ENCODE data around the gene SLC9A7. TPM values are rescaled to one million over a fixed set of nuclear protein-coding genes. Genes with fewer than 3 reads are reported as not detected.

Gene SLC9A7
- total RNA-seq, 1 donor from 2014 or later, result 3.5 TPM

DNA sequence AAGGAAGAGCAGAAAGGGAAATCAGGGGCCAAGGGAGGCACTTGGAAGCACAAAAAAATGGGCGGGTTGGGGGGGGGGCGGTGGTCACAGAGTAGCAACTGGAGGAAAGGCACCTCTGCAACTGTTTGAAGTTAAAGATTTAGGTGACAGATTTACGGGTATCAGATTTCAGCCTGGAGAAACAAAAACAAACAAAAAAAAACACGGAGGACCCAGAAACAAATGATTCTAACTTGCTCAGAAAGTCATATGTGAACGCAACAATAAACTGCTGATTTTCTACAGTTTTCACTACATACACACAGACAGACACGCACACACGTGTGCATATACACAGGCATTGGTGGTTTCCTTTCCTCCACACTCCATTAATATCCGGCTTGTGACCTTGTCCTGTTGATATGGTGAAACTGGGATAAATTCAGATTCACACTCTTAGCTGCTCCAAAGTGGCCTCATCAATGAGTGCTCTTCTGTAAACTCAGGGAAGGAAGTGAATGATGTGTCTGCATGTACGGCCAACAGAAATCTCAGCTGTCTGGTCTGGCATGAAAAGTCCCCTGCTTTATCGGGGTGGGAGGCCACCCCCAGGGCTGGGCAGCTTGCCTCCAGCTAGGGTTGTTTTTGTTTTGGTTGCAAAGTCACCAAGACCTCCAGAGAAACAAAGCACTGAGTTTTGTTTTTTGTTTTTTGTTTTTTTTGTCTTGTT lies 131.1 kb downstream of the SLC9A7 start:
- Histone ChIP-seq H3K79me2 (ENCODE audit: low read depth) (no peaks in the 10 kb centered on the region), H3K9ac (no peak overlapping the region), H2AFZ (replicated peaks) (no peak overlapping the region), H3K4me3 (no peak overlapping the region), H3K9me3 (ENCODE audit: low read depth) (no peaks in the 10 kb centered on the region), H3K27ac (no peak overlapping the region), H4K20me1 (ENCODE audit: low read depth) (no peaks in the 10 kb centered on the region), H3F3A (ENCODE audit: low read depth) (no peaks in the 10 kb centered on the region), H3K27me3 (no peaks in the 10 kb centered on the region), H3K36me3 (no peaks in the 10 kb centered on the region), H3K4me1 (peaks cover 8% of the 10 kb centered on the region), H3K4me2 (no peak overlapping the region)
- no peak for DNase-seq (ENCODE audit: low spot score)
- TF ChIP-seq EZH2phosphoT487 (IDR thresholded peaks at IDR 0.05) (no peak), CTCF (IDR thresholded peaks at IDR 0.05) (no peak), EZH2 (IDR thresholded peaks at IDR 0.05) (no peak)
- H3K27ac Mint-ChIP-seq, result no peak overlapping the region
- H3K4me1 Mint-ChIP-seq, result peaks cover 2% of the 10 kb centered on the region
- peaks cover 8% of the 10 kb centered on the region for H3K9me3 Mint-ChIP-seq
- H3K27me3 Mint-ChIP-seq (ENCODE audit: insufficient read depth, low read depth), result peaks cover 6% of the 10 kb centered on the region
- H3K4me3 Mint-ChIP-seq, result no peak overlapping the region
- no peaks in the 10 kb centered on the region for H3K36me3 Mint-ChIP-seq

DNA sequence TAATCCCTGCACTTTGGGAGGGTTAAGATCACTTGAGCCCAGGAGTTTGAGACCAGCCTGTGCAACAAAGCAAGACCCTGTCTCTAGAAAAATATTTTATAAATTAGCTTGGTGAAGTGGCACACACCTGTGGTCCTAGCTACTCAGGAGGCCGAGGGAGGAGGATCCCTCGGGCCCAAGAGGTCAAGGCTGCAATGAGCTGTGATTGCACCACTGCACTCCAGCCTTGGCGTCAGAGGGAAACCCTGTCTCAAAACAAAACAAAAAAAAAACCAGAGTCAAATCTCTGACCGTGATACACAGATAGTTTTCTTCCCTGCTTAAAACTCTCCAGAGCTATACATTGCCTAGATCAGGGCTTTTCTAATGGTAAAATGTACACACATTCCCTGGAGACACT lies 131.9 kb downstream of the SLC9A7 start:
- Mint-ChIP-seq H3K36me3 (no peaks in the 10 kb centered on the region), H3K9me3 (peaks cover 4% of the 10 kb centered on the region), H3K27me3 (ENCODE audit: insufficient read depth, low read depth) (peaks cover 4% of the 10 kb centered on the region), H3K4me3 (no peak overlapping the region), H3K4me1 (peaks cover 2% of the 10 kb centered on the region), H3K27ac (no peak overlapping the region)
- H3K27me3 ChIP-seq, result no peaks in the 10 kb centered on the region
- no peak overlapping the region for H3K4me3 ChIP-seq
- H3K79me2 ChIP-seq (ENCODE audit: low read depth), result no peaks in the 10 kb centered on the region
- DNase-seq (ENCODE audit: low spot score), result no peak
- H3K9me3 ChIP-seq (ENCODE audit: low read depth), result no peaks in the 10 kb centered on the region
- no peak overlapping the region for H3K9ac ChIP-seq
- no peaks in the 10 kb centered on the region for H3F3A ChIP-seq (ENCODE audit: low read depth)
- H3K4me2 ChIP-seq, result no peak overlapping the region
- H3K4me1 ChIP-seq, result peaks cover 8% of the 10 kb centered on the region
- H4K20me1 ChIP-seq (ENCODE audit: low read depth), result no peaks in the 10 kb centered on the region
- no peak overlapping the region for H2AFZ ChIP-seq (replicated peaks)
- no peaks in the 10 kb centered on the region for H3K36me3 ChIP-seq
- TF ChIP-seq EZH2 (IDR thresholded peaks at IDR 0.05), result no peak
- TF ChIP-seq CTCF (IDR thresholded peaks at IDR 0.05), result no peak
- no peak for TF ChIP-seq EZH2phosphoT487 (IDR thresholded peaks at IDR 0.05)
- no peak overlapping the region for H3K27ac ChIP-seq

DNA sequence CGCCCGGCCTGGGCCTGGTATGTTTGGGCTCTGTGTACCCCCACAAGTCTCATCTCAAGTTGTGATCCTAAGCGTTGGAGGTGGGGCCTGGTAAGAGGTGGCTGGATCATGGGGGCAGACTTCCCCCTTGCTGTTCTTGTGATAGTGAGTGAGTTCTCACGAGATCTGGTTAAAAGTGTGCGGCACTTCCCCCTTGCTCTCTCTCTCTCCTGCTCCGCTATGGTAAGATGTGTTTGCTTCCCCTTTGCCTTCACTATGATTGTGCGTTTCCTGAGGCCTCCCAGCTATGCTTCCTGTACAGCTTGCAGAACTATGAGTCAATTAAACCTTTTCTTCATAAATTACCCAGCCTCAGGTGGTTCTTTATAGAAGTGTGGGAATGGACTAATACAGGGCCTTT lies 132.4 kb downstream of the SLC9A7 start:
- DNase-seq (ENCODE audit: low spot score), result no peak
- no peaks in the 10 kb centered on the region for H3K79me2 ChIP-seq (ENCODE audit: low read depth)
- peaks cover 2% of the 10 kb centered on the region for H3K4me1 Mint-ChIP-seq
- H3K36me3 ChIP-seq, result no peaks in the 10 kb centered on the region
- H3K4me1 ChIP-seq, result peaks cover 8% of the 10 kb centered on the region
- no peaks in the 10 kb centered on the region for H3K36me3 Mint-ChIP-seq
- H3K27ac Mint-ChIP-seq, result no peak overlapping the region
- H3K27me3 ChIP-seq, result no peaks in the 10 kb centered on the region
- no peak overlapping the region for H3K4me3 Mint-ChIP-seq
- no peak overlapping the region for H3K4me3 ChIP-seq
- no peaks in the 10 kb centered on the region for H4K20me1 ChIP-seq (ENCODE audit: low read depth)
- H3F3A ChIP-seq (ENCODE audit: low read depth), result no peaks in the 10 kb centered on the region
- TF ChIP-seq CTCF (IDR thresholded peaks at IDR 0.05) (no peak), EZH2phosphoT487 (IDR thresholded peaks at IDR 0.05) (no peak), EZH2 (IDR thresholded peaks at IDR 0.05) (no peak)
- H2AFZ ChIP-seq (replicated peaks), result no peak overlapping the region
- peaks cover 4% of the 10 kb centered on the region for H3K9me3 Mint-ChIP-seq
- peaks cover 2% of the 10 kb centered on the region for H3K27me3 Mint-ChIP-seq (ENCODE audit: insufficient read depth, low read depth)
- no peaks in the 10 kb centered on the region for H3K9me3 ChIP-seq (ENCODE audit: low read depth)
- H3K9ac ChIP-seq, result no peak overlapping the region
- no peak overlapping the region for H3K27ac ChIP-seq
- H3K4me2 ChIP-seq, result no peak overlapping the region

Data from neural progenitor cell (in vitro differentiated cells).